RCC 7860 (cell line): ENCODE data around the gene ZNF141.

Source experiments
- DNase-seq: peaks from one replicate; pipeline ENCODE4 v3.0.0-alpha.2; 2015; ENCODE audit warnings: low spot score
- FAIRE-seq: peaks from 2 replicates; lab custom pipeline; 2012; peaks lifted over from hg19 to GRCh38; lab: Jason Lieb, UNC

Gene ZNF141

DNA sequence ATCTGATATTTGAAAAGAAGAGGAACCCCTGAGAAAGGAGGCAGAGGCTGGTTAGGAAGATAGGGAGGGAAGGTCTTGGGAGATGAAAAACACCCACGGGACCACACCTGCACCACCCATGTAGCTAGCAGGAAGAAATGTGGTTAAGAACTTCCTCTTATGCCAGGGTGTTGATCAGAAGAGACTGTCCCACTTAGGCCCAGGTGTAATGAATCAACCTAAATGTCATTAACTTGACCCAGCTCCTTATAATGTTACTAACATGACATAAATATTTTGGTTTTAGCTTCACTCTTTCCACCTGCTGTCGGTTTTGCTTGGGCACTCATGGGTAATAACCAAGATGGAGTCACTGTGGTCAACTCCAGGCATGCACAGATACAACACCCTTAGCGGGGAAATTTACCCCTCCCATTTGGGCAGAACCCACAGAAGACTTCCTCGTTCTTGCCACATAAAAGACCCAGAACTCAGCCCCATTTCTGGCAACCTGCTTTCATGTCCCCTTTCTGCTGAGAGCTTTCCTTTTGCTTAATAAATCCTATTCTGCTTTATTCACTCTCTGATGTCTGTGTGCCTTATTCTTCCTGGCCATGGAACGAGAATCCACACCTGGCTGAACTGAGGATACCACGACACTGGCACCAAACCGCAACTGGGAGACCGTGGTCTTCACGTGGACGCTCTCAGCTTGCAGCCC is 46.8 kb downstream of the ZNF141 start:
- DNase-seq (no peak), FAIRE-seq (no peak)

DNA sequence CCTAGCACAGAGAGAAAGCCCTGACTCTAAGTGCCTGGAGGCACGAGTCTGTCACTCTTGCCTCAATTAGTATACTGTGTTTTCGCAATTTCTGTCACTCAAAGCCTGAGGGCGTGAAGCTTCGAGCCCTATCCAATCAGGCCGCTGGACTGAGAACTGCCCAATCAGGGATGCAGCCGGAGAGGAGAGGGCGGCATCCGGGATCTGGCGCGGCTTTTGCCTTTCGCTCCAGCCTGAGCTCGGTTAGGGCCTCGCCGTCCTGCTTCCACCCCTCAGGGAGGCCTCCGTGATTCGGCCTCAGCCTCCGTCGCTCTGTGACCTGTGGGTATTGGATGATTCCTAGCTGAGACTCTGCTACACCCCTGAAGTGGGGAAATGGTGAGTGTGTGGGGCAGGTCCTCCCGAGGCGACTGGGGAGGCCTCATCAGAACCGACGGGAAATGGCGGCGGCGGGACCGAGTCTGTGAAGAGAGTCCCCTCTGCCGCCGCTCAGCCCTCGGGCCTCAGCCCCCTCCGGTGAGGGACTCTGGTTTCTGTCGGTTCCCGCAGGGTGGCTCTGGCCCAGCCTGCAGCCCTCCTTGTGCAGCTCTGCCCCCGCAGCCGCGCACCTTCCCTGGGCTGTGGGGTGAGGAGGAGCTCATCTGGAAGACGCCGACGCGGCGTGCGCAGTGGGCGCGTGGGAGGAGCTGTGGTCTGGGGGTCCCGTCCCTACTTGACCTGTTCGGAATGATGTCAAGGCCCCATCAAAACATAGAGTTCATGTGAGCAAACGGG is 48.5 kb downstream of the ZNF141 start:
- DNase-seq (no peak), FAIRE-seq (no peak)

DNA sequence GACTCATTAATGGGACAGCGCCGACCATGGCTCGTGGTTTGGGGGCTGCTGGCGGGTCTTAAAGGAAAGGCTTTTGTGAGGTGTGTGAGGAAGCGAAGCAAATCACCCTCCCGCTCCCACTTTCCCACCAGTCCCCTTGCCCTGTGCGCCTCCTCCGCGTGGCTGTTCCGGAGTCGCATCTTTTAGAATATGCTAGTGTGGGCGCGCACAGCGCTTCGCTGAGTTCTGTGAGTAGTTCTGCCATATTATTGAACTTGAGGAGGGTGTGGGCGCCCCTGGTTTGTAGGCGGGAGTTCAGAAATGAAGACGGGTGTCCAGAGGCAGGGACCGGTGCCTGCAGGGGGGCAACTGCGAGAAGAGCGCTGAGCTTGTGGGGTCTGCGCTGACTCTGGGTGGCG is 49.1 kb downstream of the ZNF141 start:
- no peak for DNase-seq
- no peak for FAIRE-seq

DNA sequence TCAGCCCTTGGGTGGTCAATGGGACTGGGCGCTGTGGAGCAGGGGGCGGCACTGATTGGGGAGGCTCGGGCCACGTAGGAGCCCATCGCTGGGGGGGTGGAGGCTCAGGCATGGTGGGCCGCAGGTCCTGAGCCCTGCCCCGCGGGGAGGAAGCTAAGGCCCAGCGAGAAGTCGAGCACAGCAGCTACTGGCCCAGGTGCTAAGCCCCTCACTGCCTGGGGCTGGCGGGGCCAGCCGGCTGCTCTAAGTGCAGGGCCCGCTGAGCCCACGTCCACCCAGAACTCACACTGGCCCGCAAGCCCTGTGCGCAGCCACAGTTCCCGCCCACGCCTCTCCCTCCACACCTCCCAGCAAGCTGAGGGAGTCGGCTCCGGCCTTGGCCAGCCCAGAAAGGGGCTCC is 66.4 kb downstream of the ZNF141 start:
- DNase-seq (no peak), FAIRE-seq (no peak)

DNA sequence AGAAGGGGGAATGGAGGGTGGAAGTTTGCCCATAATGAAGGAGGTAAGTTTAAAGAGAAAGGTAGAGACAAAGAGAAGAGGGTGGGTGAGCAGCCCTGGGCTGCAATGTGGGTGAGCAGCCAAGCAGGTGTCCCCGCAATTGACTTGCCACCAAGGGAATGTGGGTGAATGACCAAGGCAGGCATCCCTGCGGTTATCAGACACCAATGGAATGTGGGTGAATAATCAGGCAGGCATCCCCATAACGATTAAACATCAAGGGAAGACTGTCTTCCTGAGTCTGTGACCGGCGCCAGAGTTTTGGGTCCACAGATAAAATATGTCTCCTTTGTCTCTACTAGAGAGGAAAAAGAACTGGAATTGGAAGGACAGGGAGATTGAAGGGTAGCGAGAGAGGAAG is 70.7 kb downstream of the ZNF141 start:
- FAIRE-seq (peak; percentile 72), DNase-seq (peak; percentile 73)

DNA sequence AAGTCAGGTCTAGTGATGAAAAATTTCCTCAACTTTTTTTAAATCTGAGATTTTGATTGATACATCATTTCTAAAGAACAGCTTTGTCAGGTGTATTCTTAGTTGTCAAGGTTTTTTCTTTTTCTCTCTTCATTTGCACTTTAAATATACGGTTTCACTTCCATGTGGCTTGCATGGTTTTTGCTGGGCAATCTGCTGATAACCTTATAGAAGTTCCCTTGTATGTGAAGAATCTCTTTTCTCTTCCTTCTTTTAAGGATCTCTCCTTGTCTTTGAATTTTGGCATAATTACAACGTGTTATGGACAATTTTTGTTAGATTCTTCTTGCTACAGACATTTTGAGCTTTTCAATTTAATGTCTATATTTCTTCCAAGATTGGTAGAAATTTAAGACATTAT is 85.0 kb downstream of the ZNF141 start:
- FAIRE-seq (no peak), DNase-seq (no peak)
